SKM-1 (cell line): ENCODE results near the gene MTERF1.
"Not testable (repeated sequence)": the region's sequence is repeated elsewhere in the genome, so short reads cannot be mapped to it uniquely, and the experiment has no call there.

Experiments
- DNase-seq: peaks from one replicate; lab custom pipeline; 2025; ENCODE audit not compliant: unreplicated experiment; lab: John Stamatoyannopoulos, UW

The MTERF1 gene, protein sequence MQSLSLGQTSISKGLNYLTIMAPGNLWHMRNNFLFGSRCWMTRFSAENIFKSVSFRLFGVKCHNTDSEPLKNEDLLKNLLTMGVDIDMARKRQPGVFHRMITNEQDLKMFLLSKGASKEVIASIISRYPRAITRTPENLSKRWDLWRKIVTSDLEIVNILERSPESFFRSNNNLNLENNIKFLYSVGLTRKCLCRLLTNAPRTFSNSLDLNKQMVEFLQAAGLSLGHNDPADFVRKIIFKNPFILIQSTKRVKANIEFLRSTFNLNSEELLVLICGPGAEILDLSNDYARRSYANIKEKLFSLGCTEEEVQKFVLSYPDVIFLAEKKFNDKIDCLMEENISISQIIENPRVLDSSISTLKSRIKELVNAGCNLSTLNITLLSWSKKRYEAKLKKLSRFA

DNA sequence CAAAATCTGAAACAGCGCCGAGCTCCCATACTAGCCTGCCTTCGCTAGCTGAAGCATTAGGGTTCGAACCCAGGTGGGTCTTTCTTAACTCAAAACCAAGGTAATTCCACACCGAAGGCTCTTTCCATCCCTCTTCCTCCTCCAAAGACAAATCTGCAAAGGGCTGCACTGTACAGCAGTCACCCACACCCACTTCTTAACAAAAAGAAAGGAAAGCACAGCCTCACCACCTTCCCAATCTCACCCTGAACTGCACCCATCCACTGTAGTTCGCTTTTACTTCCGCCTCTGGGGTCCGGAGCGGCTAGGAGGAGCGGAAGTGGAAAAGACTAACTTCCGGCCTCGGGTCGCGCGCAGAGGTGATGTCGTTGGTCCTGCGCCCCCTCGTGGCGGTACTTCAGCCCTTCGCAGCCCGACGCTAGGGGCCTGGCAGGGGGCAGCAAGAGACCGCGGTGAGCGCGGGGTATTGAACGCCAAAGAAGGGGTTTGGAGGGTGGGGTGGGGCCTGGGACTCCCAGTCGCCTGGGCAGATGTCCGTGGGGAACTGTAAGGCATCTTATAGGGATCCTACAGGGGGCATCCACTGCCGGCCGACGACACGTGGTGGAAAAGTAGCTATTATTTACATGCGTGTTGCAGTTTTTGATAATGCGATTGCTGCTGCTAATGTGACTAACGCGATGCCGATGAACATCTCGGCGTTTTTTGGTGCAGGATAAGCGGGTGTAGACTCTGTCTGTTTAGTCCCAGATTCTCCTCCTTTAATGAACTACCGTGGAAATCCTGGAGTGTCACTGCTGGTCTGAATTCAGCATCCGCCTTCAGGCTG, at the start of gene MTERF1:
Gene MTERF1 (minus strand): TSS at position 290 of the 829 bp plus-strand sequence. CDS start 619 bp downstream, outside the sequence.
- peak; percentile 82 for DNase-seq

DNA sequence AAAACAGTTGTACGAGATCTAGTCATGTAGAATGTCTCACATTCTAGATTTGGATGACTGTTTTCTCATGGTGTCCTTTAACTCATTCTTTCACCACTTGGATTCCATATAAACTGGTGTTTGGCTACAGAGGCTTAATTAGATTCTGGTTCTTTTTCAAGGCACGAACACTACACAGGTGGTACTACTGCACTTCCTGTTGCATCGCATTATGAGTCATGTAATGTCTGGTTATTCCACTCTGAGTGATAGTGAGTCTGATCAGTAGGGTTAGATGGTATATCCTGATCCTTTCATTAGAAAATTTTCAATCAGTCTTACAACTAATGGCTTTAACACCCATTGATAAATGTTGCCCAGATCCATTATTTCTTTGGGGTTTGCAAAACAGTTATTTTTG, 49.0 kb upstream of the MTERF1 start:
- no peak for DNase-seq

DNA sequence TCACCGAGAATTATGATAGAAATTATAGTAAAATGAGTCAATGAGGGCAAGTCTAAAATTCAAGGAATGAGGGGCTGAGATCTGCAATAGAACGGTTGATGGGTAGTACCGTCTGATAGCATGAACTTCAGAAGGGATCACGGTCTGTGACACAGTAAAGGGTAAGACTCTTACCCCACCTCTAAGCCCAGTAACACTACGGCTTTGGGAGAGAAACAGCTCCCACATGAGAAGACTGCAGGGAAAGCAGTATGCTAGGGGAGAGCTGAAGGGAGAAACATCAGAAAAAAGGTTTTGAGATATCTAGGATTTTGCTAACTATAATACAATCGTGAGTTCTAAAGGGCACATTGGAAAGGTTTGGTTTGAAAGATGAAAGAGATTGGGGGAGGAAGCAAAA, 47.4 kb upstream of the MTERF1 start:
- no peak for DNase-seq

DNA sequence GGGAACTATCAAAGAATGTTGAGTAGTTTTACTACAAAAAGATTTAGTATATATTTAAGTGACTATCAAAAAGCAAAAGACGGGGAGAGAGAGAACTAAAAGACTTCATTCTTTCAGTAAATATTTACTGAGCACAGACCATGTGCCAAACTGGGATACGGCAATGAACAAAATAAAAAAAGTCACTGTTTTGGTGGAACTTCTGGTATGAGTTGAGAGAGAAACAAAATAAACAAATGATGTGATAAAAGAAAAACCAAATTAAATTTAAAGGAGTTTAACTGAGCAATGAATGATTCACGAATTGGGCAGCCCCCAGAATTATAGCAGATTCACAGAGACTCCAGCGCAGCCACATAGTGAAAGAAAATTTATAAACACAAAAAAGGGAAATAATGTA, 42.4 kb upstream of the MTERF1 start:
- no peak for DNase-seq

DNA sequence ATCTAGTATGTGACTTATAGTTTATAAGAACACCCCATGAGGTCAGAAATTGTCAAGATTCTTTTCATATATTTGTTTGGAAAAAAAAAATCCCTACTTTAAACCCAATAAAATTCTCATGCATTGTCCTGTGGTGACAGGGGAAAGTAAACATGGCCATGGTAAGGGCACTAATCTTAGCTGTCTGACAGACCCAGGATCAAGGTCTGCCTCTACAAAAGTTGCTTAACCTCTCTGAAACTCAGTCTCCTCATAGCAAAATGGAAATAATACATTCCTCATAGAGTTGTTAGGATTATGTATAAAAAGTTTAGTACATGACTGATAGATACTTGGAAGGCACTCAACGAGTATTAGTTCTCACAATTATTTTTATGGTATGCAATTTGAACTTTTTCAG, 37.9 kb upstream of the MTERF1 start:
- DNase-seq = no peak

DNA sequence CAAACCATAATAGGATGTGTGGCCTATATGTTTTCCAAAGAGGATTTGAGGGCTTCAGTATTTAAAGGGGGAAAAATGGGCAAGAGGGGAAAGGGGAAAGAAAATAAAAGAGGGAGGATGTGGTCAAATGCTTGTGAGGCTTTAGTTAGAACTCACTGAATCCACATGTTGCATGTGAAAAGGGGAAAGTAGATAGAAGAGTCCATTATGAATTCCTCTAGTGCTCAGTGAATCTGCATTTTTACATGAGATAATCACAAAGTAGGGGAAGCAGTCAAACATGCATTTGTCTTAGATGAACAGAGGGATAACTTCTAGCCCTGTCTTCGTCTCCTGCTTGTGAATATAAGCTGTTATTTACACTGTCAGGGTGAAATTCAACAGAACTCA, 35.5 kb upstream of the MTERF1 start:
- DNase-seq = no peak

DNA sequence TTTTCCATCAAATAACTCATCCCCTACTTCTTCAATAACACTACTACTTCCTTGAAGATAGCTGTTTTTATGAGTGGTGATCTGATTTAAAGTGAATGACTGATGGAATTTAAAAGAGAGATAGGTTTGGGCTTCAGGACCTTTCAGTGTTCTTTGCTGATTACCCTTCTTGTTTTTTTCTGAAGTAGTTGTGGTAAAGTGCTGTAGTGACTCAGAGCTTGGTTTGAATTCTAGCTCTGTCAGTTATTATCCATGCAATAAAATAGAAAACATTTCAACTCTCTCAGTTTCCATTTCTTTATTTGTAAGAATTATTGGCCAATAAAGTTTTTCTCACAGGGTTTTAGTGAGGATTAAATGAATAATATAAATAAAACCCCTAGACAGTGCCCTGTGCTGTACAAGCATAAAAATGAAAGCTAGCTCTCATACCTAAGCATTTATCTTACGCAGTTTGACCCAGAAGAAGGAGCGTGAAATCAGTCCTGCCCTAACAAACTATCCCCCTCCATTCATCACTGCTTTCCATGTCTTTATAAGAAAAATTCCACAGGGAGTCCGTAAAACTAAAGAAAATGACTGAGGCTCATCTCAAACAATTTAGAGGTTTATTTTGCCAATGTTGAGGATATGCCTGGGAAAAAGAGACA, 35.0 kb upstream of the MTERF1 start:
- DNase-seq = no peak

DNA sequence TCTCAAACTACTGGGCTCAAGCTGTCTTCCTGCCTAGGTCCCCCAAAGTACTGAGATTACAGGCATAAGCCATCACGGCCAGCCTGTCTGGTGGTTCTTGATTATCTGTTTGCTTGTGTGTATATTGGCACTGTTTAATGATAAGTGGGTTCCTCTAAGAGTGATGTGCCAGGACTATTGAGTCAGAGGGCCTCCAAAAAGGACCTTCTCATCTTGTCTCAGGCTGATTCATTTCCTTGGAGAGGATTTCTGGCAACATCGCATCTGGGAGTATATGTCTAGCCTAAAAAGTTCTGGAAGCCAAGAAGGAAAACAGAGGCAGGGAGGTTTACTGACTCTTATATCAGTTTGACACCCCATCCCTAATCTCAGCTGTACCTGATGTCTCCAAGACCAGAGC, 33.1 kb upstream of the MTERF1 start:
- DNase-seq = no peak

DNA sequence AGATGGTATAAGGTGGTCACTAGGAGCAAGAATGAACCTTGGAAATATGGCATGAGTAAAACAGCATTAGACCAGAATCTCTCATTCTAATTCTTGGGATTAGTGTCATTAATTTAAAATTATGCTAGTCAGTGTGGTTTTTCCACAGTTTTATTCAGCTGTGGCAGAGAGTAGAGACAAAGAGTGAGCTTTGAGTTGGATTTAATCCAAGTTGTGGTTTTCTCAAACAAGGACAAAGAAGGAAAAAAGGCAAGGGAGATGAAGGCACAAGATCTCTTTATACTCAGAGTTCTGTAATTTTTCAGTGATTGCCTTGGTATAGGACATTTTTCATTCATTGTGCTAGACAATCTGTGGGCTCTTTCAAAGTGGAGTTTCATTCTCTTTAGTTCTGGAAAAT, 32.0 kb upstream of the MTERF1 start:
- no peak for DNase-seq

DNA sequence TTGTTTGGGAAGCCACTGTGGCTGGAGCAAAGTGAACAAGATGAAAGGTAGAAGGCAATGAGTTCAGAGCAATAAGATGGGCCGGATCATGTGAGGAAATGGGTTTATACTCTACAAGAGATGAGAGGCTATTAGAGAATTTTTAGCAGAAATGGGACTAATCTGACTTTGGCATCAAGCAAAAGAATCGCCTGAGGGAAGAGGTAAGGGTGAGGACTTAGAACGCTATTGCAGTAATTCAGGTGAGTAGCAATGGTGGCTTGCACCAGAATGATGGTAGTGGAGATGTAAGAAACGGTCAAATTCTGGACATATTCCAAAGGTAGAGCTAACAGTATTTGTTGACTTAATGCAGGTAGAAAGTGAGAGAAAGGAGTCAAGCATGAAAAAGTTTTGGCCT, 30.6 kb upstream of the MTERF1 start:
- no peak for DNase-seq

DNA sequence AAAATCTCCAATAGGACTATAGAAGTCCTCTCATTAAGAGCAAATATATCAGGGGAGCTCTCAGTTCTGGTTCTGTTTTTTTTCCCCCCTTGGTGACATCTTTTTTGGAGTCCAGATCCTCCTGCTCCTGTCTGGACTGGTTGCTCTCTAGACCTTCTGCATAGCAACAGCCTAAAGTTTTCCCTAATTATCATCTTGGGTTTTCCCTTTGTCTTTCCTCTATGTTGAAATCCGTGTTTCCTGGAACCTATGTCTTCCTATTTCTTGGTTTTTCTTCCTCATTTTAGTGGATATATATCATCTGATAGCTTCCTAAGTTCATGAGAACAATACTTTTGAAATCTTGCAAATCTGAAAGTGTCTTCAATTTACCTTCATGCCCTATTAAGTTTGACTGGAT, 29.7 kb upstream of the MTERF1 start:
- DNase-seq = no peak

DNA sequence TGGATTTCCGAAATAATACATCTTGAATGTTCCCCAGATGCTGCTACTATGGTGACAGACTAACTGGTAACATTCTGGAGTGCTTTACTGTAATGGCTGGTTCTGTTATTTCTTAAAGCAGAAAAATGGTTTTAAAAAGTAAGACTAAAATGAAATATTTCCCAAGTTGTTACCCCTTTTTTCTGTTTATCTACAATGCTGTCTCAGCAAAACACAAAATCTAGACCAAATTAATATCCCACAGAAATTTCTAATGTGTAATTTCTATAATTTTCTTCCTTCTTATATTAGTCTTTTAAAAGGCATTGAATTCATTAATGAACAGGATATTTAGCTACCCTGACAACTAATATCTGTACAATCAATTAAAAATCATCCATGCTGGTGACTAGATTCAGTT, 19.1 kb upstream of the MTERF1 start:
- no peak for DNase-seq

DNA sequence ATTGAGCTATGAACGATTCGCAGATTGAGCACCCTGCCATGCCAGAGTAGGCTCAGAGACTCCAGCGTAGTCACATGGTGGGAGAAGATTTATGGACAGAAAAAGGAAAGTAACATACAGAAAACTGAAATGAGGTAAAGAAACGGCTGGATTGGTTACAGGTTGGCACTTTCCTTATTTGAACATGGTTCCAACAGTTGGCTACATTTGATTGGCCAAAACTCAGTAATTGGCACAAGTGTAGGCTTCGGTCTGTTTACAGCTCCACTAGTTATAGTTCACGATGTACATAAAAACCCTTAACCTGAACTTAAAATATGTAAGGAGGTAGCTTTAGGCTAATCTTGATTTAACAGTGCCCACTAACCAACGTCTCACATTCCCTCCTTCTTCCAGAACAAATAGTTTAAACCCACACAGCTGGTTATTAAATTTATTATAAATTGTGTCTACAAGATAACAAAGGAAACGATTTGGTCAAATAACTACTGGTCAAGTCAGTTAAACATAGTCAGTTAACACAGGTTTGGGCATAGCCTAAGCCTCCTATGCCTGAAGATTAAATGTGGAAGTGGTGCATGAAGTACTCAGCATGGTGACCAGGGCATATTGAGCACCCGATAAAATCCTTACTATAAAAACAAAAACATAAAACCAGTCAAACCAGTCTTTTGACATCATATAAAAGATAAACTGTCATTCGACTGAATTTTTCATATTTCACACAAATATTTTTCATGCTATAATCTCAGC, 17.9 kb upstream of the MTERF1 start:
- no peak for DNase-seq

DNA sequence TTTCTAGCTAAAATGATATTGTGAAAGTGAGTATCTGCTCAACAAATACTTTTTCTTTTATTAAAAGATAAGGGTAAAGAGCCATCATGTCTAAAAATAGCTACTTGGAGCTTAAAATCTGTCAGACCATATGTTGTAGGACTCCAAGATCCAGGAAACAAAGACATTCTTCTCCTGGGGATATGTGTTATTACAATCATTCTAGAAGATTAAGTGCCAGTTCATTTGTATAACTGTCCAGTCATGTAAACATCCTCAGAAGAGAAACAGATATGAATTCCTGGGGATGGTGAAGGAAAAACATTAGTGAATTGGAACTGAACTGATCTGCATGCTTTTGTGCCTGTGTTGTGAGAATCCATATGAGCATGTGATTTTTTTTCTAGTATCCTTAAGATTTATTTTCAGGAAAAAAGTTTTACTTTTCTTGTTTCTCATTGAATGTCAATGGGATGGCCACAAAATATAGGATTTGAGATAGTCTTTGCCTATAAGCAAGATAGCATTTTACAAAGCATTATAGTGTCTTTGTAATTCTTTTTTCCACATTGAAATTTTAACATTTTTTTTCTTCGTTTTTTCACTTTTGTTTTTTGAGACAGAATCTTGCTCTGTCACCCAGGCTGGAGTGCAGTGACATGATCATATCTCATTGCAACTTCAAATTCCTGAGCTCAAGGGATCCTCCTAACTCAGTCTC, 14.4 kb upstream of the MTERF1 start:
- no peak for DNase-seq

DNA sequence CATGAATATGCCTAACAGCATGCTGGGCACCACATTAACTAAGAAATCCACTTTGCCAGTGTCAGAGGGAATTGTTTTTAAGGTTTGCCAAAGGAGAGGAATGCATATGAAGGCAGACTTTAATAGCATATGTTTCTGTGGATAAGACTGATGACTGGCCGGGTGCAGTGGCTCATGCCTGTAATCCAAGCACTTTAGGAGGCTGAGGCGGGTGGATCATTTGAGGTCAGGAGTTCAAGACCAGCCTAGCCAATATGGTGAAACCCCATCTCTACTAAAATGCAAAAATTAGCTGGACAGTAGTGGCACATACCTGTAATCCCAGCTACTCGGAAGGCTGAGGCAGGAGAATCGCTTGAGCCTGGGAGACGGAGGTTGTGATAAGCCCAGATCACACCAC, 13.2 kb upstream of the MTERF1 start:
- DNase-seq = not testable (repeated sequence)

DNA sequence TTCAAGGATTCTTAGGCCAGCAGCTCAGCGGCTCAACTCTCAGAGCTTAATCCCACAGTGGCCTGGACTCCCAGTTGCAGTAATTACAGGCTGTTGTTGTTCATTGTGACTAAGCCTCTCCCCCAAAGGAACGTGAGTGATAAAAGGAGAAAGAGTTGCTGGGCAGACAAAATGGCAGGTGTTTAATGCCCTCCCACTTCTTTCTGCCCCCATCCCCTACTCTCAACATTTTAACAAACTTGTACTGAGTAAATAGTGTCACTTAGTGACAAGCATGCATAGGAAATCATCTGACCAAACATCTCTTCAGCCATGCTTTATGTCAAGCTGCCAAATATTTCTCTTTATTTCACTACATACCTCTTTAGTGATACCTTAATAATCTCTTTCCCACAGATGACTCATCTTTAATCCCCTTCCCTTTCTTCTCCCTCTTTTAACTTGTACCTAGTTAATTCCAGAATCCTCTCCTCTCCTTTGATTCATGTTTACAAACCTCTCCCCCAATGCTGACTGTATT, 12.4 kb upstream of the MTERF1 start:
- no peak for DNase-seq

DNA sequence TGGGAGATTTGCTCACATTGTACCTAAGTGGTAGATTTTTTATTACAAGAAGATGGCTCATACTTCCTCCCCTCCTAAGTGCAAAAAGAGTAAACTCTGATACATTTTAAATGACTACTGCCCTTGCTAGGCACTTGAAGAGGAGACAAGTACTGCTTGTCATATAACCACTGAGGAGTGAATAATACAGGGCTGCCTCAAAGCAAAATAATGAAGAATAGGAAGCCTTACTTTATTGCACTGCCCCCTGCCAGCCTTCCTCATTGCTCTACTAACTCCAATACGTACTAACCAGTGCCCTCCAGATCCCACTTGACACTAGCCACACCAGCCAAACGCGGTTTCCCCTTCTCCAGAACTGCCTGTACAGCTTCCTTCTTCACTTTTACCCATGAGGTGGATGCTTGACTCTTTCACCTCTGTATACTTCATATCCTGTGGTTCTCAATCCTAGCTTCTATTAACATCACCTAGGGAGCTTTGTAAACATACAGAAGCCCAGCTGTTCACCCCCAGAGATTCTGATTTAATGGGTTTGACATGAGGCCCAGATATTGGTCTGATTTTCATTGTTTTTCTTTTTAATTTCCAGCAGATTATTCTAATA, 11.7 kb upstream of the MTERF1 start:
- DNase-seq = no peak

DNA sequence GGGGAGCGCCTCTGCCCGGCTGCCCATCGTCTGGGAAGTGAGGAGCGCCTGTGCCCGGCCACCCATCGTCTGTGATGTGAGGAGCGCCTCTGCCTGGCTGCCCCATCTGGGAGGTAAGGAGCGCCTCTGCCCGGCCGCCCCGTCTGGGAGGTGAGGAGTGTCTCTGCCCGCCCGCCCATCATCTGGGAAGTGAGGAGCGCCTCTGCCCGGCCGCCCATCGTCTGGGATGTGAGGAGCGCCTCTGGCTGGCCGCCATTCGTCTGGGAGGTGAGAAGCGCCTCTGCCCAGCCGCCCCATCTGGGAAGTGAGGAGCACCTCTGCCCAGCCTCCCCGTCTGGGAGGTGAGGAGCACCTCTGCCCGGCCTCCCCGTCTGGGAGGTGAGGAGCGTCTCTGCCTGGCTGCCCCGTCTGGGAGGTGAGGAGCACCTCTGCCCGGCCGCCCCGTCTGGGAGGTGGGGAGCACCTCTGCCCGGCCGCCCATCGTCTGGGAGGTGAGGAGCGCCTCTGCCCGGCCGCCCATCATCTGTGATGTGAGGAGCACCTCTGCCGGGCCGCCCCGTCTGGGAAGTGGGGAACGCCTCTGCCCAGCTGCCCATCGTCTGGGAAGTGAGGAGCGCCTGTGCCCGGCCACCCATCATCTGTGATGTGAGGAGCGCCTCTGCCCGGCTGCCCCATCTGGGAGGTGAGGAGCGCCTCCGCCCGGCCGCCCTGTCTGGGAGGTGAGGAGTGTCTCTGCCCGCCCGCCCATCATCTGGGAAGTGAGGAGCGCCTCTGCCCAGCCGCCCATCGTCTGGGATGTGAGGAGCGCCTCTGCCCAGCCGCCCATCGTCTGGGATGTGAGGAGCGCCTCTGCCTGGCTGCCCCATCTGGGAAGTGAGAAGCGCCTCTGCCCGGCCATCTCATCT, 8.0 kb upstream of the MTERF1 start:
- DNase-seq = not testable (repeated sequence)
